ENCODE measurements around the gene MMP10.
A peak's percentile ranks its signal among the peaks of the same experiment; 100 is the strongest.

The MMP10 gene

GRCh38 chr11:102810950-102811660 is 30.7 kb upstream of the MMP10 start:
- H3K4me3 ChIP-seq (ENCODE audit: low read depth, low read length), result no peak overlapping the region
- peak; percentile 27 for DNase-seq (ENCODE audit: low read depth, low spot score)
- in situ Hi-C loops (cut with HindIII; ENCODE audit: low sequenced_read_pairs), result no loop called here
- peak; percentile 73 for TF ChIP-seq CTCF (IDR thresholded peaks at IDR 0.05; ENCODE audit: low read depth, low read length)

GRCh38 chr11:102809971-102810370 is 29.5 kb upstream of the MMP10 start:
- H3K4me3 ChIP-seq (ENCODE audit: low read depth, low read length), result no peak overlapping the region
- no peak for TF ChIP-seq CTCF (IDR thresholded peaks at IDR 0.05; ENCODE audit: low read depth, low read length)
- in situ Hi-C loops (cut with HindIII; ENCODE audit: low sequenced_read_pairs), result no loop called here
- DNase-seq (ENCODE audit: low read depth, low spot score), result no peak

GRCh38 chr11:102807921-102808320 is 27.5 kb upstream of the MMP10 start:
- peak; percentile 48 for TF ChIP-seq CTCF (IDR thresholded peaks at IDR 0.05; ENCODE audit: low read depth, low read length)
- in situ Hi-C loops (cut with HindIII; ENCODE audit: low sequenced_read_pairs), result no loop called here
- H3K4me3 ChIP-seq (ENCODE audit: low read depth, low read length), result no peak overlapping the region
- DNase-seq (ENCODE audit: low read depth, low spot score), result peak; percentile 32

GRCh38 chr11:102806296-102806695 is 25.9 kb upstream of the MMP10 start:
- in situ Hi-C loops (cut with HindIII; ENCODE audit: low sequenced_read_pairs), result no loop called here
- no peak overlapping the region for H3K4me3 ChIP-seq (ENCODE audit: low read depth, low read length)
- TF ChIP-seq CTCF (IDR thresholded peaks at IDR 0.05; ENCODE audit: low read depth, low read length), result no peak
- peak; percentile 9 for DNase-seq (ENCODE audit: low read depth, low spot score)

GRCh38 chr11:102802341-102802740 is 21.9 kb upstream of the MMP10 start:
- in situ Hi-C loops (cut with HindIII; ENCODE audit: low sequenced_read_pairs), result no loop called here
- no peak for TF ChIP-seq CTCF (IDR thresholded peaks at IDR 0.05; ENCODE audit: low read depth, low read length)
- H3K4me3 ChIP-seq (ENCODE audit: low read depth, low read length), result no peak overlapping the region
- DNase-seq (ENCODE audit: low read depth, low spot score), result peak; percentile 70

- TF ChIP-seq CTCF (IDR thresholded peaks at IDR 0.05; ENCODE audit: low read depth, low read length), result no peak
- no peak for DNase-seq (ENCODE audit: low read depth, low spot score)
- in situ Hi-C loops (cut with HindIII; ENCODE audit: low sequenced_read_pairs), result no loop called here
- no peak overlapping the region for H3K4me3 ChIP-seq (ENCODE audit: low read depth, low read length)
These were observed 20.3 kb upstream of the MMP10 start for GRCh38 chr11:102800767-102801166.
